K562 (cell line): ENCODE results near the gene EPHB2. TPM values are rescaled to one million over a fixed set of nuclear protein-coding genes. Genes with fewer than 3 reads are reported as not detected.
A peak's percentile ranks its signal among the peaks of the same experiment; 100 is the strongest.

ENCODE experiments used
- ATAC-seq: fragments of 200-7000 bp; cut with Tn5 transposase; 3 replicates; pipeline ENCODE4 v1.9.1; 2020; ENCODE audit warnings: moderate library complexity
- BruUV-seq: library from RNA; stranded (reverse); fragments of 400-500 nt; replicated peaks from 2 replicates; lab custom pipeline; 2021; lab: Mats Ljungman, UMichigan
- CTCF ChIA-PET: fragments of 300-600 bp; formaldehyde crosslinking; extraction: SDS; loops from one replicate; lab custom pipeline; 2021; ENCODE audit warnings: low intra/inter-chr PET ratio; lab: Yijun Ruan, JAX
- POLR2A ChIA-PET: fragments of 300-600, 350-650 bp; sonication (Branson Sonifier 250); formaldehyde crosslinking; extraction: SDS; loops from one replicate; lab custom pipeline; 2021; ENCODE audit warnings: antibody characterized with exemption, inconsistent platforms; lab: Yijun Ruan, JAX
- DNase-seq, 4 experiments: peaks; one replicate each; pipeline versions ENCODE4 v3.0.0 to v3.0.0-alpha.2; 2011 to 2018; ENCODE audit warnings: low spot score in 3 of 4, mixed read lengths in 3 of 4; ENCODE audit errors: extremely low read depth in 1 of 4
- FAIRE-seq: peaks from 2 replicates; lab custom pipeline; 2011; peaks lifted over from hg19 to GRCh38; lab: Jason Lieb, UNC
- H2AFZ ChIP-seq: 2 replicates; pipeline ENCODE4 v1.6.0; 2011; ENCODE audit warnings: low read depth, low read length, control low read depth, inconsistent platforms
- H3K27ac ChIP-seq: fragments of 200-600 bp; 3 replicates; pipeline ENCODE4 v1.8.0; 2011; ENCODE audit warnings: low read depth, mild to moderate bottlenecking, control low read depth, inconsistent platforms, low read length, moderate library complexity, mixed read lengths; ENCODE audit errors: extremely low read depth
- H3K27me3 ChIP-seq, 2 experiments: fragments of 300-600 bp in 1 of 2; 2 replicates in 1 of 2; 3 replicates in 1 of 2; pipeline versions ENCODE4 v1.6.0 to v1.8.0; 2011; ENCODE audit warnings: inconsistent platforms in 2 of 2, low read length in 2 of 2, mild to moderate bottlenecking in 1 of 2, mixed read lengths in 1 of 2, moderate library complexity in 1 of 2; ENCODE audit not compliant: control insufficient read depth in 2 of 2, insufficient read depth in 2 of 2
- H3K36me3 ChIP-seq: fragments of 300-600 bp; 3 replicates; pipeline ENCODE4 v1.8.0; 2011; ENCODE audit warnings: mild to moderate bottlenecking, low read length, inconsistent platforms; ENCODE audit not compliant: control insufficient read depth, insufficient read depth
- H3K4me1 ChIP-seq, 2 experiments: fragments of 200-600 bp in 1 of 2; replicated peaks in 1 of 2; 2 replicates in 1 of 2; 3 replicates in 1 of 2; pipeline versions ENCODE4 v1.5.1 to v1.8.0; 2011; ENCODE audit warnings: inconsistent platforms in 2 of 2, low read length in 2 of 2, mild to moderate bottlenecking in 1 of 2, mixed read lengths in 1 of 2, moderate library complexity in 1 of 2; ENCODE audit not compliant: control insufficient read depth in 2 of 2, insufficient read depth in 2 of 2
- H3K4me2 ChIP-seq: 2 replicates; pipeline ENCODE4 v1.6.1; 2011; ENCODE audit warnings: low read length, control low read depth, inconsistent platforms, mixed read lengths; ENCODE audit not compliant: insufficient read depth
- H3K4me3 ChIP-seq: fragments of 200-600 bp; sonication (generic), shearing (Covaris generic); 2 replicates; pipeline ENCODE4 v1.5.1; 2016; ENCODE audit warnings: control low read depth, inconsistent platforms
- H3K79me2 ChIP-seq: fragments of 200-600 bp; 3 replicates; pipeline ENCODE4 v1.8.0; 2011; ENCODE audit warnings: low read length, inconsistent platforms; ENCODE audit not compliant: control insufficient read depth, insufficient read depth
- H3K9ac ChIP-seq, 2 experiments: 2 replicates each; pipeline versions ENCODE4 v1.6.0 to v1.6.1; 2011; ENCODE audit warnings: low read depth in 2 of 2, low read length in 2 of 2, control low read depth in 1 of 2, inconsistent platforms in 1 of 2, mild to moderate bottlenecking in 1 of 2, mixed read lengths in 1 of 2; ENCODE audit not compliant: insufficient read depth in 1 of 2
- H3K9me1 ChIP-seq: one replicate; pipeline ENCODE4 v1.6.0; 2011; ENCODE audit warnings: inconsistent platforms, mild to moderate bottlenecking, low read length, moderate library complexity; ENCODE audit not compliant: control insufficient read depth, insufficient read depth
- H3K9me3 ChIP-seq: replicated peaks from 2 replicates; pipeline ENCODE4 v1.5.1; 2011; ENCODE audit warnings: low read depth, low read length, inconsistent platforms; ENCODE audit not compliant: control insufficient read depth, insufficient read depth
- H4K20me1 ChIP-seq: replicated peaks from 2 replicates; pipeline ENCODE4 v1.6.1; 2011; ENCODE audit warnings: low read length, inconsistent platforms, mixed read lengths; ENCODE audit not compliant: control insufficient read depth, insufficient read depth
- ARID3A ChIP-seq: IDR thresholded peaks from 2 replicates; pipeline ENCODE4 v1.6.1; 2012; ENCODE audit warnings: low read depth, low read length, improper control_type of control experiment, borderline replicate concordance
- ATF2 ChIP-seq: sonication (generic); formaldehyde crosslinking; IDR thresholded peaks from 2 replicates; pipeline ENCODE4 v1.8.1; 2022; ENCODE audit warnings: missing genetic modification reagents
- CREB1 ChIP-seq, 2 experiments: sonication (generic) in 1 of 2; formaldehyde crosslinking in 1 of 2; IDR thresholded peaks; 2 replicates each; pipeline versions ENCODE4 v1.6.1 to v1.8.0; 2012 to 2022; ENCODE audit warnings: inconsistent platforms in 1 of 2, mild to moderate bottlenecking in 1 of 2, missing genetic modification reagents in 1 of 2, moderate library complexity in 1 of 2
- DNMT1 ChIP-seq: fragments of 450-650 bp; IDR thresholded peaks from 2 replicates; pipeline ENCODE4 v1.6.1; 2016; ENCODE audit warnings: antibody characterized with exemption, mild to moderate bottlenecking
- ESRRB ChIP-seq: fragments of 250-450 bp; sonication (Bioruptor Pico); IDR thresholded peaks from 2 replicates; pipeline ENCODE4 v1.5.0; 2020; ENCODE audit warnings: mild to moderate bottlenecking, moderate library complexity, borderline replicate concordance
- HNRNPUL1 ChIP-seq: fragments of 200-400 bp; formaldehyde crosslinking; IDR thresholded peaks from 2 replicates; pipeline ENCODE4 v1.6.1; 2017; ENCODE audit warnings: low read length
- HSF4 ChIP-seq: fragments of 250-450 bp; sonication (Bioruptor Pico); IDR thresholded peaks from 2 replicates; pipeline ENCODE4 v2.1.2; 2022; ENCODE audit warnings: mild to moderate bottlenecking, moderate library complexity, borderline replicate concordance
- LEF1 ChIP-seq: fragments of 450-650 bp; IDR thresholded peaks from 2 replicates; pipeline ENCODE4 v1.6.1; 2016; ENCODE audit warnings: mild to moderate bottlenecking
- NCOA1 ChIP-seq: fragments of 450-650 bp; IDR thresholded peaks from 2 replicates; pipeline ENCODE4 v1.6.1; 2016; ENCODE audit warnings: low read depth
- SAFB ChIP-seq: fragments of 200-400 bp; formaldehyde crosslinking; IDR thresholded peaks from 2 replicates; pipeline ENCODE4 v1.6.1; 2017; ENCODE audit warnings: low read depth, low read length, borderline replicate concordance
- SMAD1 ChIP-seq: fragments of 150-350 bp; IDR thresholded peaks from 2 replicates; pipeline ENCODE4 v1.6.1; 2014; ENCODE audit warnings: low read length, low read depth; ENCODE audit not compliant: partially characterized antibody
- SMAD2 ChIP-seq: fragments of 150-350 bp; IDR thresholded peaks from 2 replicates; pipeline ENCODE4 v1.6.1; 2014; ENCODE audit warnings: low read depth, mild to moderate bottlenecking, low read length
- SRSF9 ChIP-seq: fragments of 200-400 bp; formaldehyde crosslinking; IDR thresholded peaks from 2 replicates; pipeline ENCODE4 v1.6.1; 2017; ENCODE audit warnings: low read depth, low read length, borderline replicate concordance
- TAF9B ChIP-seq: fragments of 450-650 bp; IDR thresholded peaks from 2 replicates; pipeline ENCODE4 v1.6.1; 2018; ENCODE audit warnings: mild to moderate bottlenecking; ENCODE audit not compliant: partially characterized antibody
- ZNF174 ChIP-seq: fragments of 250-450 bp; sonication (Bioruptor Pico); IDR thresholded peaks from 2 replicates; pipeline ENCODE4 v1.4.0; 2020; ENCODE audit warnings: mild to moderate bottlenecking
- ZNF699 ChIP-seq: fragments of 250-450 bp; sonication (Bioruptor Pico); IDR thresholded peaks from 2 replicates; pipeline ENCODE4 v1.8.0; 2021; ENCODE audit warnings: mild to moderate bottlenecking, moderate library complexity; ENCODE audit not compliant: insufficient replicate concordance
- ZNF77 ChIP-seq: fragments of 250-450 bp; sonication (Bioruptor Pico); IDR thresholded peaks from 2 replicates; pipeline ENCODE4 v1.5.0; 2020
- ZNF780A ChIP-seq: fragments of 250-450 bp; sonication (Bioruptor Pico); IDR thresholded peaks from 2 replicates; pipeline ENCODE4 v1.5.0; 2021; ENCODE audit warnings: mild to moderate bottlenecking
- WGBS: fragments of 100-300 bp; shearing (Covaris generic); methylation state at CpG from one replicate; pipeline ENCODE4 v1.1.6; 2016; ENCODE audit warnings: low coverage, mixed read lengths; ENCODE audit not compliant: insufficient coverage; ENCODE audit errors: missing lambda C conversion rate; 5-methylcytosine and 5-hydroxymethylcytosine counted together
- in situ Hi-C: fragments of 300-500 bp; cut with MboI; formaldehyde crosslinking; loops from 4 replicates; pipeline ENCODE4 v1.15.0; 2018; ENCODE audit warnings: inconsistent platforms, mixed read lengths
- intact Hi-C: fragments of 100-400 bp; cut with micrococcal nuclease; formaldehyde crosslinking; loops from 2 replicates; pipeline ENCODE4 v1.14.2; 2022
- polyA plus RNA-seq, 8 experiments: library from polyadenylated mRNA; depleted of rRNA in 4 of 8; stranded (reverse) in 5 of 8; unstranded in 3 of 8; fragments of >200 nt; fragmentation: Nextera tagmentation in 2 of 8; fragmentation: Illumina TruSeq in 1 of 8; extraction: Ambion mirVana in 2 of 8; extraction: Trizol in 1 of 8; gene quantifications; 2 replicates each; pipeline versions ENCODE4 v1.2.1 to v1.2.3, GENCODE V29; 2011 to 2014; ENCODE audit warnings: inconsistent platforms in 1 of 8, missing spikeins in 1 of 8
- total RNA-seq, 7 experiments: library from RNA; depleted of rRNA in 6 of 7; stranded (reverse); fragments of >200 nt in 6 of 7; fragmentation: Illumina TruSeq in 2 of 7; extraction: Trizol in 2 of 7; gene quantifications; 2 replicates each; pipeline versions ENCODE4 v1.2.1 to v1.2.3, GENCODE V29; 2011 to 2021; ENCODE audit warnings: low replicate concordance in 1 of 7
- TF ChIP-seq, protein P1 (sequence below): fragments of 450-650 bp; formaldehyde crosslinking; IDR thresholded peaks from 2 replicates; pipeline ENCODE4 v1.4.0; 2020; ENCODE audit warnings: mild to moderate bottlenecking, moderate library complexity

The EPHB2 gene
- total and polyA plus RNA-seq, 9 of the 15 experiments (the other 6 are each of a cell fraction or from before 2014, with no cell fraction given), result not detected

GRCh38 chr1:22861764-22862440, 151.3 kb downstream of the EPHB2 start:
- Histone ChIP-seq H3K4me3 (no peak overlapping the region), H3K27me3 (peaks cover 19 to 67% of the 10 kb centered on the region in 2 experiments), H3K79me2 (no peaks in the 10 kb centered on the region), H3K9me3 (no peaks in the 10 kb centered on the region), H3K4me1 (no peaks in the 10 kb centered on the region), H3K36me3 (no peaks in the 10 kb centered on the region), H4K20me1 (peaks cover 6% of the 10 kb centered on the region; the same call in 1 of the 2 replicates), H2AFZ (no peak overlapping the region), H3K4me2 (no peak overlapping the region), H3K9ac (no peak overlapping the region), H3K27ac (no peak overlapping the region), H3K9me1 (no peaks in the 10 kb centered on the region)
- DNase-seq (peak; percentile 45 to 83 (median 78)), ATAC-seq (peak; percentile 86), FAIRE-seq (peak; percentile 69)
- intact Hi-C loops (loop anchor here (1.0 kb wide), 1 partner anchor 188 kb away; no protein-coding TSS in a partner anchor), in situ Hi-C loops (no loop called here)
- 5% methylated on average over 4 of the region's 4 CpGs for WGBS
- BruUV-seq, result no TSS peak
- POLR2A ChIA-PET, result interaction anchor here (0.6 to 1.2 kb wide), 6 partner anchors 8 to 1352 kb away, joined by 3 to 5 read pairs (median 3); no protein-coding TSS in a partner anchor
- CTCF ChIA-PET, result interaction anchor here (0.5 to 1.7 kb wide), 4 partner anchors 11 to 188 kb away, joined by 3 to 14 read pairs (median 4); no protein-coding TSS in a partner anchor
- TF ChIP-seq HSF4 (CRISPR knock-in tag), result no peak
- no peak for TF ChIP-seq ZNF699 (CRISPR knock-in tag)
- TF ChIP-seq ESRRB (CRISPR knock-in tag), result no peak
- no peak for TF ChIP-seq SRSF9
- TF ChIP-seq ZNF780A (CRISPR knock-in tag), result no peak
- TF ChIP-seq ZNF77 (CRISPR knock-in tag), result no peak
- no peak for TF ChIP-seq TAF9B
- TF ChIP-seq ARID3A, result peak; percentile 50; the same call in 1 of the 2 replicates
- no peak for TF ChIP-seq SMAD2
- TF ChIP-seq CREB1 (IDR thresholded peaks at IDR 0.05), result no peak
- TF ChIP-seq CREB1 (CRISPR knock-in tag; IDR thresholded peaks at IDR 0.05), result no peak
- no peak for TF ChIP-seq HNRNPUL1
- no peak for TF ChIP-seq ATF2 (CRISPR knock-in tag)
- TF ChIP-seq, protein P1, sequence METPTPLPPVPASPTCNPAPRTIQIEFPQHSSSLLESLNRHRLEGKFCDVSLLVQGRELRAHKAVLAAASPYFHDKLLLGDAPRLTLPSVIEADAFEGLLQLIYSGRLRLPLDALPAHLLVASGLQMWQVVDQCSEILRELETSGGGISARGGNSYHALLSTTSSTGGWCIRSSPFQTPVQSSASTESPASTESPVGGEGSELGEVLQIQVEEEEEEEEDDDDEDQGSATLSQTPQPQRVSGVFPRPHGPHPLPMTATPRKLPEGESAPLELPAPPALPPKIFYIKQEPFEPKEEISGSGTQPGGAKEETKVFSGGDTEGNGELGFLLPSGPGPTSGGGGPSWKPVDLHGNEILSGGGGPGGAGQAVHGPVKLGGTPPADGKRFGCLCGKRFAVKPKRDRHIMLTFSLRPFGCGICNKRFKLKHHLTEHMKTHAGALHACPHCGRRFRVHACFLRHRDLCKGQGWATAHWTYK (CRISPR knock-in tag), result no peak
- TF ChIP-seq NCOA1, result no peak
- no peak for TF ChIP-seq ZNF174 (CRISPR knock-in tag)
- TF ChIP-seq SAFB, result no peak
- no peak for TF ChIP-seq LEF1
- no peak for TF ChIP-seq SMAD1
- TF ChIP-seq DNMT1, result no peak
